ENCODE results near the gene TRANK1. TPM values are rescaled to one million over a fixed set of nuclear protein-coding genes. Genes with fewer than 3 reads are reported as not detected.

The TRANK1 gene
- total and polyA plus RNA-seq, 2 of the 4 experiments (the other 2 are of a cell fraction): 7.9 to 12.7 TPM

DNA sequence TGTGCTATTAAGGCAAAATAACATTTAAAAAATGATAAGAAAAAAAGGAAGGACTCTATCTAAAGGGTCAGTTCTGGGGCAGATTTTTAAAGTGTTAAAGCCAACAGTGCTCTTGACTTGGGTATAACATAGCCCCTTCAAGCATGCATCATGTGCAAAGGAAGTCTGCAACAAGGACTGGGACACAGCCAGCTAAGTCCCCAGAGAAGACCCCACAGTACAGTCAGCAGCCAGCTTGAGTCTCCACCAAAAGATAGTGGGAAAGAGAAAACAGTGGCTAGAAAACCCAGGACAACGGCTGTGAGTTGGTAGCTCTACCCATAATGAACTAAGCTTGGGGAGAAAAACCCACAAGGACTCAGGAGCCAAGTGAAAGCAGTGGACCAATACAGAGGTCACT is 94.1 kb downstream of the TRANK1 start:
- CTCF ChIA-PET: no interaction called here
- Histone ChIP-seq H2BK20ac (ENCODE audit: low read depth, low read length) (no peak overlapping the region), H3K9ac (ENCODE audit: low read depth, low read length) (no peak overlapping the region), H4K5ac (ENCODE audit: low read depth, low read length) (no peak overlapping the region), H3K9me1 (ENCODE audit: insufficient read depth, low read length) (no peaks in the 10 kb centered on the region), H3K79me1 (ENCODE audit: low read depth in 1 of 2, low read length in 2 of 2) (no peaks in the 10 kb centered on the region), H4K20me1 (ENCODE audit: insufficient read depth, low read length) (no peaks in the 10 kb centered on the region), H3K27ac (ENCODE audit: insufficient read depth, low read length) (no peak overlapping the region), H2BK15ac (ENCODE audit: low read depth, low read length) (no peak overlapping the region), H3K4me1 (ENCODE audit: control insufficient read depth, insufficient read depth, low read length) (no peaks in the 10 kb centered on the region), H2AFZ (replicated peaks; ENCODE audit: low read length, poor library complexity) (no peak overlapping the region), H2AK5ac (ENCODE audit: low read depth, low read length) (no peak overlapping the region), H3K36me3 (ENCODE audit: control insufficient read depth, insufficient read depth, low read length) (peaks cover 17% of the 10 kb centered on the region), H3K9me3 (ENCODE audit: control insufficient read depth, insufficient read depth, low read length) (no peaks in the 10 kb centered on the region), H3K4me2 (ENCODE audit: low read depth, low read length) (no peak overlapping the region), H4K8ac (ENCODE audit: low read depth in 2 of 2, low read length in 2 of 2) (no peak overlapping the region), H3K4me3 (ENCODE audit: insufficient read depth, low read depth, low read length) (no peak overlapping the region), H4K91ac (ENCODE audit: insufficient read depth, low read depth, low read length) (no peak overlapping the region), H3K14ac (replicated peaks; ENCODE audit: low read depth, low read length) (no peak overlapping the region), H3K4ac (ENCODE audit: low read depth, low read length) (no peak overlapping the region), H3K23ac (ENCODE audit: low read depth, low read length) (no peak overlapping the region), H3K56ac (ENCODE audit: extremely low read depth, insufficient read depth, low read length) (no peak overlapping the region), H2BK5ac (ENCODE audit: low read depth, low read length, poor library complexity, severe bottlenecking) (no peak overlapping the region), H2BK120ac (ENCODE audit: low read depth, low read length) (no peak overlapping the region), H3K27me3 (ENCODE audit: control insufficient read depth, insufficient read depth, low read length) (no peaks in the 10 kb centered on the region), H2AK9ac (replicated peaks; ENCODE audit: low read depth, low read length, poor library complexity) (no peak overlapping the region), H3K18ac (ENCODE audit: low read depth, low read length) (no peak overlapping the region)
- POLR2A ChIA-PET (ENCODE audit: unreplicated experiment): no interaction called here
- dilution Hi-C loops (cut with HindIII; ENCODE audit: low sequenced_read_pairs, unreplicated experiment): no loop called here
- no peak for ATAC-seq (ENCODE audit: low read depth)
- in situ Hi-C loops (cut with MboI; ENCODE audit: low sequenced_read_pairs): no loop called here
- DNase-seq: no peak
- no CpG with 5 or more reads among the region's 1 CpG for WGBS, 2 experiments (ENCODE audit: extremely low coverage in 2 of 2, insufficient read length in 1 of 2)
- TF ChIP-seq, protein P1, sequence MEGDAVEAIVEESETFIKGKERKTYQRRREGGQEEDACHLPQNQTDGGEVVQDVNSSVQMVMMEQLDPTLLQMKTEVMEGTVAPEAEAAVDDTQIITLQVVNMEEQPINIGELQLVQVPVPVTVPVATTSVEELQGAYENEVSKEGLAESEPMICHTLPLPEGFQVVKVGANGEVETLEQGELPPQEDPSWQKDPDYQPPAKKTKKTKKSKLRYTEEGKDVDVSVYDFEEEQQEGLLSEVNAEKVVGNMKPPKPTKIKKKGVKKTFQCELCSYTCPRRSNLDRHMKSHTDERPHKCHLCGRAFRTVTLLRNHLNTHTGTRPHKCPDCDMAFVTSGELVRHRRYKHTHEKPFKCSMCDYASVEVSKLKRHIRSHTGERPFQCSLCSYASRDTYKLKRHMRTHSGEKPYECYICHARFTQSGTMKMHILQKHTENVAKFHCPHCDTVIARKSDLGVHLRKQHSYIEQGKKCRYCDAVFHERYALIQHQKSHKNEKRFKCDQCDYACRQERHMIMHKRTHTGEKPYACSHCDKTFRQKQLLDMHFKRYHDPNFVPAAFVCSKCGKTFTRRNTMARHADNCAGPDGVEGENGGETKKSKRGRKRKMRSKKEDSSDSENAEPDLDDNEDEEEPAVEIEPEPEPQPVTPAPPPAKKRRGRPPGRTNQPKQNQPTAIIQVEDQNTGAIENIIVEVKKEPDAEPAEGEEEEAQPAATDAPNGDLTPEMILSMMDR (conservative IDR thresholded peaks at IDR 0.05; ENCODE audit: low read depth, low read length): no peak
- TF ChIP-seq CEBPB (IDR thresholded peaks at IDR 0.05; ENCODE audit: low read depth, low read length) (no peak), BHLHE40 (IDR thresholded peaks at IDR 0.05; ENCODE audit: low read depth, low read length) (no peak), RFX5 (IDR thresholded peaks at IDR 0.05; ENCODE audit: low read depth, low read length) (no peak), RCOR1 (IDR thresholded peaks at IDR 0.05; ENCODE audit: insufficient replicate concordance, low read length) (no peak)
- TF ChIP-seq, protein P2, sequence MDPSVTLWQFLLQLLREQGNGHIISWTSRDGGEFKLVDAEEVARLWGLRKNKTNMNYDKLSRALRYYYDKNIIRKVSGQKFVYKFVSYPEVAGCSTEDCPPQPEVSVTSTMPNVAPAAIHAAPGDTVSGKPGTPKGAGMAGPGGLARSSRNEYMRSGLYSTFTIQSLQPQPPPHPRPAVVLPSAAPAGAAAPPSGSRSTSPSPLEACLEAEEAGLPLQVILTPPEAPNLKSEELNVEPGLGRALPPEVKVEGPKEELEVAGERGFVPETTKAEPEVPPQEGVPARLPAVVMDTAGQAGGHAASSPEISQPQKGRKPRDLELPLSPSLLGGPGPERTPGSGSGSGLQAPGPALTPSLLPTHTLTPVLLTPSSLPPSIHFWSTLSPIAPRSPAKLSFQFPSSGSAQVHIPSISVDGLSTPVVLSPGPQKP (IDR thresholded peaks at IDR 0.05; ENCODE audit: borderline replicate concordance, low read depth, low read length): no peak
- TF ChIP-seq, protein P3, sequence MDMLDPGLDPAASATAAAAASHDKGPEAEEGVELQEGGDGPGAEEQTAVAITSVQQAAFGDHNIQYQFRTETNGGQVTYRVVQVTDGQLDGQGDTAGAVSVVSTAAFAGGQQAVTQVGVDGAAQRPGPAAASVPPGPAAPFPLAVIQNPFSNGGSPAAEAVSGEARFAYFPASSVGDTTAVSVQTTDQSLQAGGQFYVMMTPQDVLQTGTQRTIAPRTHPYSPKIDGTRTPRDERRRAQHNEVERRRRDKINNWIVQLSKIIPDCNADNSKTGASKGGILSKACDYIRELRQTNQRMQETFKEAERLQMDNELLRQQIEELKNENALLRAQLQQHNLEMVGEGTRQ (IDR thresholded peaks at IDR 0.05; ENCODE audit: low read depth, low read length): no peak
- no TSS peak for BruUV-seq (replicated peaks)
- intact Hi-C loops (cut with micrococcal nuclease): no loop called here

All from IMR-90 (cell line).